ENCODE results near the gene FMN1. TPM values are rescaled to one million over a fixed set of nuclear protein-coding genes. Genes with fewer than 3 reads are reported as not detected.

FMN1 gene
- total RNA-seq, 1 experiment from 2014 or later: 1.2 TPM

DNA sequence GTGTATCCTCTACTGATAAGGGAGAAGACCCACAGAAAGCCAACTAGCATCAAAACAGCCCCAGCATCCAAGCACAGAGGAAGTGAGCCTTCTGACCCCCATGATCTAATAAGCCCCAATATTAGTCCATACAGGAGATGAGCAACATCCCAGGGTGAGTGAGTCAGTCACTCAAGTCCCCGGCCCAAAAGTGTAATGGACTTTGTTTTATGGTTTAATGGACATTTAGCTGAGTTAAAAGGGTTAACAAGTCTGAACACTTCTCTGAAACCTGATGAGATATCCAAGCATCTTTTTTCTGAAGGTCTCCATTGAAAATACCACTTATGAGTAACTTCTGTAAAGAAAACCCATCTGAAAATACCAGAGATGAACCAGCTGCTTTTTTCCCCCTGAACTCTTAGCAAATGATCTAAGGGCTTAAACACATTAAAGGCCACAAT is 361.1 kb downstream of the FMN1 start:
- H3K4me1 Mint-ChIP-seq (ENCODE audit: insufficient read depth, unreplicated experiment): no peaks in the 10 kb centered on the region
- ChIA-PET CTCF (interaction anchor here (0.6 to 4.5 kb wide), 10 partner anchors 11 to 173 kb away, joined by 3 to 40 read pairs (median 3); no protein-coding TSS in a partner anchor), POLR2A (no interaction called here)
- no TSS peak for BruUV-seq (replicated peaks)
- H3K4me3 Mint-ChIP-seq (ENCODE audit: unreplicated experiment): no peak overlapping the region
- no peak for DNase-seq (ENCODE audit: unreplicated experiment)
- TF ChIP-seq, protein P1, sequence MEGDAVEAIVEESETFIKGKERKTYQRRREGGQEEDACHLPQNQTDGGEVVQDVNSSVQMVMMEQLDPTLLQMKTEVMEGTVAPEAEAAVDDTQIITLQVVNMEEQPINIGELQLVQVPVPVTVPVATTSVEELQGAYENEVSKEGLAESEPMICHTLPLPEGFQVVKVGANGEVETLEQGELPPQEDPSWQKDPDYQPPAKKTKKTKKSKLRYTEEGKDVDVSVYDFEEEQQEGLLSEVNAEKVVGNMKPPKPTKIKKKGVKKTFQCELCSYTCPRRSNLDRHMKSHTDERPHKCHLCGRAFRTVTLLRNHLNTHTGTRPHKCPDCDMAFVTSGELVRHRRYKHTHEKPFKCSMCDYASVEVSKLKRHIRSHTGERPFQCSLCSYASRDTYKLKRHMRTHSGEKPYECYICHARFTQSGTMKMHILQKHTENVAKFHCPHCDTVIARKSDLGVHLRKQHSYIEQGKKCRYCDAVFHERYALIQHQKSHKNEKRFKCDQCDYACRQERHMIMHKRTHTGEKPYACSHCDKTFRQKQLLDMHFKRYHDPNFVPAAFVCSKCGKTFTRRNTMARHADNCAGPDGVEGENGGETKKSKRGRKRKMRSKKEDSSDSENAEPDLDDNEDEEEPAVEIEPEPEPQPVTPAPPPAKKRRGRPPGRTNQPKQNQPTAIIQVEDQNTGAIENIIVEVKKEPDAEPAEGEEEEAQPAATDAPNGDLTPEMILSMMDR (IDR thresholded peaks at IDR 0.05; ENCODE audit: unreplicated experiment): no peak
- no peaks in the 10 kb centered on the region for H3K9me3 Mint-ChIP-seq (ENCODE audit: unreplicated experiment)
- intact Hi-C loops (cut with micrococcal nuclease): no loop called here
- H3K27me3 Mint-ChIP-seq (ENCODE audit: insufficient read depth, unreplicated experiment): no peaks in the 10 kb centered on the region
- H3K27ac Mint-ChIP-seq (ENCODE audit: low read depth, unreplicated experiment): no peak overlapping the region
- H3K36me3 Mint-ChIP-seq (ENCODE audit: insufficient read depth, unreplicated experiment): no peaks in the 10 kb centered on the region

DNA sequence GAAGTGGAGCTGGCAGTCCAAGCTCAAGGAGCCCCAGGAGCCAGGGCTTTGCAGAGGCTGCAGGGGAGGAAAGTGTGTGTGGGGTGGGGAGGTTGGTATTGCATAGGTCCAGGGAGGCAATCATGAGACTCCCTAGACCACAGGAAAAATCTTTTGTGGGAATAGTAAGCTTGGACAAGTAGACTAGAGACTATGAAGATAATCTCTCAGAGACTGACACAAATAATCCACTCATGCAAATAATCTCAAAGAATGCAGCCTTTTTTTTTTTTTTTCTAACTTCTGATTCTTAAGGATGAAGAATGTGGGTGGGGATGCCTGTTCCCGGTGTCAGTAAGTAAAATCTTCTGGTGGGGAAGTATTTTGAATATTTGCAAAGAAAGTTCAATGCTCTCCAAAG is 363.0 kb downstream of the FMN1 start:
- no peak for DNase-seq (ENCODE audit: unreplicated experiment)
- TF ChIP-seq, protein P1 (IDR thresholded peaks at IDR 0.05; ENCODE audit: unreplicated experiment): no peak
- Mint-ChIP-seq H3K4me1 (ENCODE audit: insufficient read depth, unreplicated experiment) (no peaks in the 10 kb centered on the region), H3K27me3 (ENCODE audit: insufficient read depth, unreplicated experiment) (no peaks in the 10 kb centered on the region), H3K27ac (ENCODE audit: low read depth, unreplicated experiment) (no peak overlapping the region), H3K36me3 (ENCODE audit: insufficient read depth, unreplicated experiment) (no peaks in the 10 kb centered on the region), H3K4me3 (ENCODE audit: unreplicated experiment) (no peak overlapping the region), H3K9me3 (ENCODE audit: unreplicated experiment) (no peaks in the 10 kb centered on the region)
- POLR2A ChIA-PET: no interaction called here
- intact Hi-C loops (cut with micrococcal nuclease): no loop called here
- CTCF ChIA-PET: interaction anchor here (0.6 to 4.5 kb wide), 7 partner anchors 13 to 286 kb away, joined by 3 to 40 read pairs (median 3); no protein-coding TSS in a partner anchor
- BruUV-seq (replicated peaks): no TSS peak

DNA sequence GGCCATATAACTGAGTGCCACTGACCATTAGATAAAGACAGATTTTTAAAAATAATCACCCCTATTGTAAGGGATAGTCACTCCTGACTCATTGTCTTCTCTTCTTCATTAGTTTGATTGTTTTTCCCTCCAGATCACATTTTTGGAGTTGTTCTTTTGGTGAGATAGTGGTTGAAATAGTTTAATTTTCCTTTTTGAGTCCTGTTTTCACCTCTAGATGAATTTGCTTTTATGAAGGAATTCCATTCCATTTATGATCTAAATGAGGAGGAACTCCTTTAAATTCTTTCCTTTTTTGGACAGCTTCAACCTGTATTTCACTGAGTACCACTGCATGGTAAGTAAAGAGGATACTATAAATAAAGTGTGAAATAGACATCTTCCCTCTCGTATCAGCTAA is 364.3 kb downstream of the FMN1 start:
- no TSS peak for BruUV-seq (replicated peaks)
- DNase-seq (ENCODE audit: unreplicated experiment): no peak
- no peaks in the 10 kb centered on the region for H3K9me3 Mint-ChIP-seq (ENCODE audit: unreplicated experiment)
- no peak overlapping the region for H3K4me3 Mint-ChIP-seq (ENCODE audit: unreplicated experiment)
- ChIA-PET POLR2A (no interaction called here), CTCF (no interaction called here)
- no peak overlapping the region for H3K27ac Mint-ChIP-seq (ENCODE audit: low read depth, unreplicated experiment)
- no peaks in the 10 kb centered on the region for H3K27me3 Mint-ChIP-seq (ENCODE audit: insufficient read depth, unreplicated experiment)
- TF ChIP-seq, protein P1 (IDR thresholded peaks at IDR 0.05; ENCODE audit: unreplicated experiment): no peak
- H3K4me1 Mint-ChIP-seq (ENCODE audit: insufficient read depth, unreplicated experiment): peaks cover 5% of the 10 kb centered on the region
- intact Hi-C loops (cut with micrococcal nuclease): no loop called here
- no peaks in the 10 kb centered on the region for H3K36me3 Mint-ChIP-seq (ENCODE audit: insufficient read depth, unreplicated experiment)

DNA sequence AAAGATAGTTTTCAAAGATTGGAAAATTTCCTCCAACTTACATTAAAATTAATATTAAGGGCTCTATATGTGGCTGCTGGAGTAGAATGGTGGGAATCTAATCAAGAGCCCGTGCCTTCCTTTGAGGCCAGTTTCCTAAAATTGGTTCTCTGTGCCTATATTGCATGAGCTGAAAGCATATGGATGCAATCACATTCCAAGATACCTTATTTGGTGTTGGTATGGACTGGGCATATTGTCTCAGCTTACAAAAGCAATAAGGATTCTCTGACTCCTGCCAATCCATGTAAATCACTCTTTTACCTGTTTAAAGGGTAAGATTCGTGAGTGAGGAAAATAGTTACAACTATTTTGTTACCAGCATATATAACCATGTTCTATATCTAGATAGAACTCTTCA is 365.1 kb downstream of the FMN1 start:
- H3K27ac Mint-ChIP-seq (ENCODE audit: low read depth, unreplicated experiment): no peak overlapping the region
- TF ChIP-seq, protein P1 (IDR thresholded peaks at IDR 0.05; ENCODE audit: unreplicated experiment): no peak
- CTCF ChIA-PET: interaction anchor here (0.6 to 0.7 kb wide), 3 partner anchors 107 to 248 kb away, joined by 3 to 4 read pairs (median 3); no protein-coding TSS in a partner anchor
- no peaks in the 10 kb centered on the region for H3K36me3 Mint-ChIP-seq (ENCODE audit: insufficient read depth, unreplicated experiment)
- no peaks in the 10 kb centered on the region for H3K27me3 Mint-ChIP-seq (ENCODE audit: insufficient read depth, unreplicated experiment)
- BruUV-seq (replicated peaks): no TSS peak
- no peak overlapping the region for H3K4me3 Mint-ChIP-seq (ENCODE audit: unreplicated experiment)
- intact Hi-C loops (cut with micrococcal nuclease): no loop called here
- peaks cover 13% of the 10 kb centered on the region for H3K4me1 Mint-ChIP-seq (ENCODE audit: insufficient read depth, unreplicated experiment)
- DNase-seq (ENCODE audit: unreplicated experiment): no peak
- no peaks in the 10 kb centered on the region for H3K9me3 Mint-ChIP-seq (ENCODE audit: unreplicated experiment)
- POLR2A ChIA-PET: no interaction called here

Measured in MCF 10A (cell line).